ENCODE measurements around the gene DIP2C.
"Not testable (repeated sequence)": the region's sequence is repeated elsewhere in the genome, so short reads cannot be mapped to it uniquely, and the experiment has no call there.

Gene DIP2C

GRCh38 chr10:693506-693905 is 4.0 kb upstream of the DIP2C start:
- DNase-seq (ENCODE audit: low spot score), result peak; percentile 40

DNA sequence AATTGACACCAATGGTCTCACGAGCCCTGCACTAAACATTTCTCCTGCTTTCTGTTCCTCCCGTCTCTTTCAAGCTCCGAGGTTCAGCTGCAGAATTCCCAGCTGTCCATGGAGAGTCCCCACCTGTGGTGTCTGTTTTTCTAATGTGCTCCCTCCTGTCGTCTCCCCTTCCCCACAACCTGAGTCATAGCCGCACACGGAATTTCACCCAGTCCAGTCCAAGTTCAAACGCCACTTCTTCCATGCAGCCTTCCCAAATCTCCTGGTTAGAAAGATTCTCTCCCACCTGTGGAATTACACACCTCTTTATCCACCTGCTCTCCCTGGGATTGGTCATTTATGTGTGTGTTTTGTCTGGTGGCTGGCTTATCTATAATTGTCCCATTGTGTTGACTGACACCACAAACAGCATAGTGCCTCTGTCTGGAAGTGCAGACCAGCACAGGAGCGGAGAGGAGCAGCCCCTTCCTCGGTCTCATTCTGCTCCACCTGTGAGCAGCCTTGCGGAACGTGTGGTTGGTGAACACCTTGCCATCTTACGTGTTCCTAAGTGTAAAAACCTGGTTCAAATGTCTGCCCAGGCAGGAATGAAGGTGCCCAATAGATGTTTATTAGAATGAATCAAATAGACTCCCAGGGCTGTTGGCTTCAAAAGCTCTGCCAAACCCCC is 3.3 kb upstream of the DIP2C start:
- no peak for DNase-seq (ENCODE audit: low spot score)

DNA sequence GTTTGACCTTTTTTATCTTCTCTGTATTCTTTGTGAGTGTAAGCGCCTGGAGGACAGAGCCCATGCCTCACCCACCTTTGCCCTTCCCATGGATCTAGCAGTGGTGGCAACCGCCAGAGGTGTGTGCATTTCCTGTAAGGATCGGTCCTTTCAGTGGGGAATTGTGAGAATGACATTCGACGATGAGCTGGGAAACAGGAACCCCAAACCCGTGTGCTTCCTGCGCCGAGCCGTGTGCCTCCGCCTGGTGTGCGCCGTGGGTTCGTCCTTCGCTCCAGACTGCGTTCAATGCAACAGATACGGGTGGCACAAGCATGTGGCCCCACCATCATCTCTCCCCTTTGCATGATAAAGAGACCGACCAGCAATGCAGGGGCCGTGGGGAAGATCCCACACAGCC is 1.7 kb upstream of the DIP2C start:
- DNase-seq (ENCODE audit: low spot score), result no peak

GRCh38 chr10:690372-691161 is 1.1 kb upstream of the DIP2C start:
- peak; percentile 35 for DNase-seq (ENCODE audit: low spot score)

- no peak for DNase-seq (ENCODE audit: low spot score)
These were observed 382 bp downstream of the DIP2C start for GRCh38 chr10:689121-689451.

DNA sequence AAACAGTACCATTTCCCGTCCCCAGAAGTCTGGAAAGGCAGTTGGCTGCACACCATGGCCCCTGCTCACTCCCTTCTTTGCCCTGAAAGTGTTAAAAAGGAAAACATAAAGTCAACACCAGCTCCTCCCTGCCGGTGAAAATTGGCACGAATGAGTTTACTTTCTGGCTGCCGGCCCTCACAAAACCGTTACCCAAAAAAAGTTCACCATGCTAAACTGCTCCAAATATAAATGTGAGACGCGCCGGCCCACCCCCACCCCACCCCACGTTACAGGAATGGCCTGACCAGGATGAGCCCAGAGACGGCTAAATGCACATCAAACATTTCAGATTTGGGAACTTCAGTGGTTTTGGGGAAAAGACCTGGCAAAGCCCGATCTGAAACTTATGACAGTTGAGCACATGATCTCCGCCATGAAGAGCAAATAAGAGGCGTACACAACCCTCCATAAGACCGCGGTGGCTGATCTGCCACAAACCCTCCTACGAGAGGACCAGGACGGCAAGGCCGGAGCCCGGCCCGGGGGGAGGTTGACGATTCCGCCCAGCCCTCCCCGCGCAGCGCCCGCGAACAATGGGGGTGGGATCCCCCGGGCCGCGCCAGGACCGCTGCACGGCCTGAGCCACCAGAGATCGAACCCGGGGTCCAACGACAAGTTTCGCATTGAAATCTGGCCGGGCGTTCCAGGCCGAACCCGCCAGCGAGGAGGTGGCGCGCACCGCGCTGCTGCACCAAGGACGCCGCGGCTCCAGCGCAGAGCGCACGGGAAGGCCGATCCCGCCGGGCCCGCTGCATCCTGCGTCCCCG is 952 bp downstream of the DIP2C start:
- DNase-seq (ENCODE audit: low spot score), result peak; percentile 50

DNA sequence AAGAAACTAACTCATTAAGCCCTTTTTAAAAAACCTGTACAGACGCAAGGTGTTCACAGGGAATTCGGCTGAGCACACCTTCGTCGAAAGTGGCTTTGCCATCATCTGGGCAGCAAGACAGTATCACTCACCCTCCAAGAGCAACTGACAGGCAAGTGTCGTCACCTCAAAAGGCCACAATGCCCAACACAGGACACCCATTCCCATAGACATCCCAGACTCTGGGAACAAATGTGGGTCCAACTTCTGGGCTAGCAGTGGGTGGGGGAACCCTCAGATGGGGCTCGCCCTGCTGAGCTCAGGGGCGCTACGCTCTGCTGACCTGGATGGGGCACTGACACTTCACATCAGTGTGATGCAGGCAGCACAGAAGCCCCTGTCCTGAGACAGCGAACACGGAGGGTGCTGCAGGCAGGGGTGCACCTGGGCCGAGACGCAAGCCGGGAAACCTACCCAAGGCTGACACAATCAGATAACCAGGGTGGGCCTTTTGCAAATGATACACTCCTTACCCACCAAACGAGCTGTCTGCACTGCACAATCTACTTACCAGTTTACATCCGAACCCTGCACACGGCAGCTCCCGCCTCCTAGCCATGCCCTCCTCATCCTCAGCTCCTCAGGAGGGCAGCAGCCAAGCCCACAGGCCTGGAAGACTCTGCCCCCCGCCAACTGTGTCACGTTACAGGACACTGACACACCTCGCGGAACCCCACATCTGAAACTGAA is 1.7 kb downstream of the DIP2C start:
- no peak for DNase-seq (ENCODE audit: low spot score)

GRCh38 chr10:686155-686931 is 3.1 kb downstream of the DIP2C start:
- DNase-seq (ENCODE audit: low spot score), result no peak

- DNase-seq (ENCODE audit: low spot score), result no peak
These were observed 3.9 kb downstream of the DIP2C start for GRCh38 chr10:685613-686012.

DNA sequence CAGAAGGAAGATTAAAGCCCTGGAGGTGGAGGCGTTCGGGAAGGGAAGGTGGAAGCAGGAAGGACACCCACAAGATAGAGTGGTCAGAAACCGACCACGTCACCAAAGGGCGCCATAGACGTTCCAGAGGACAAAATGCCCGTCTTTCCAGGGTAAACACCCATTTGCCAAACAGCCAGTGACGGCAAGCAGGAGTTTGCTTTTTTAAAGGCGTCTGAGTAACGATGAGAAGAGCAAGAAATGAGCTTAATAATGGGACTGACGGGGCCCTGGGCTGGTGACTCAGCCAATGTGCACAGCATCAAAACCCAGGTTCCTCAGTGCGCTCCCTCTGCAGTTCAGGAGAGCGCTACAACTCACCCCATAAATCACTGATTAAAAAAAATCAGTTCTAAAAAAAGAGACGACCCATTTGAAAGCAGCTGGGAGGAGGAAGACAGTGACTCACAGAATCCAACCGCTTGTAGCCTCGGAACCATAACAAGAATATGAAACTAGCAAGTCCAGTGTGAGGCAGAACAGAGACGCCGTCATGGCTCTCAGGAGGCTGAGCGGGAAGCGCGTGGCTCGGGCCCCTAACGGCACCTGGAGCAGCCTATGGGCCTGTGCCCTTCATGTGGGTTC is 5.9 kb downstream of the DIP2C start:
- peak; percentile 86 for DNase-seq (ENCODE audit: low spot score)

DNA sequence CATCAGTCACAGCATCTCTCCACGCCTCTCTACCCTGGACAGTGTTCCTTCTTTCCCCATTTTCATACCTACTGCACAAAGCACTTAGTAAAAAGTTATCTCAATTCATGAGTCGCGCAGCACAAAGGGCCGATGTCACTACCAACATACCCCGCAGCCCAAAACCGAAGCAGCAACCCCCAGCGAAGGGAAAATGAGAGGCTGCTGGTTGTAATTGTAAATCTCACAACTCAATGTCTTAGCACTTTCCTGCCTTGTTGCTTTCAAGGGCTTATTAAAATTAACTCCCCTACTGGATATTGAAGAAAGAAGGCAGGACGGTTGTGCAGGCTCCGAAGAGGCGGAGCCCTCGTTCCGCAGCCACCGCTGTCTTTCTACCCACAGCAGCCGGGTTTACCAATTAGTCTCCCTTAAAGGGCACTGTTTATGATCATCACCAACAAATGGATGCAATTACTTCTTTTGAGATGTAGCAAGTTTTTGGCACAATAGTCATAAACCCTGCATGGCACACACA is 6.5 kb downstream of the DIP2C start:
- peak; percentile 70 for DNase-seq (ENCODE audit: low spot score)

DNA sequence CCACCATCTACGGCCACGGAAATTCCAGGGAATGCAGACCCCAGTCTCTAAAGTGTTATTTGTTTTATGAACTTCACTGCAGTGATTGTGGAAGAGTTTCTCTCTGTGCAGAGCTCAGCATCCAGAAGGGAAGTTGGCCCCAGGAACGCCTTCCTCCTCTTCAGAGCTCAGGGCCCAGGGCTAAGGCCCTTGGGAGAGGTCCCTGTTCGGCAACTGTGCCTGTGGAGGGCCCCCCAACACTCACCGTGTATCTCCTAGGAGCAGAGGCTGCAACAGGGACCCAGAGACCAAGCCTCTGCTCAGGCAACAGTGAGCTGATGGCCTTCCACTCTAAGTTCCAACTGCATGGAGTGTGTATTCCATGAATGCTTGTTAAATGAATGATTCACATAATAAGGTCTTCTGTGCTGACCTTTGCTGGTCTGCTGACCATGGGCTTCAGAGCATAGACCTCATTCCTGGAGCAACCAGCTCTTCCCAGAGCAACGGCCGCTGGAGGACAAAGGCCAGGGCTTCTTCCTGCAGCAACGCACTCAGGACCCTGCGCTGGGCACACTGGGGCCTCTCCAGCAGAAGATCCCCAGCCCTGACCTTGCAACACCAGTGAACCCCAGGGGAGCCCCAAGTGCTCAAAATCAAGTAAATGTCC is 7.7 kb downstream of the DIP2C start:
- DNase-seq (ENCODE audit: low spot score), result no peak

GRCh38 chr10:680745-681144 is 8.7 kb downstream of the DIP2C start:
- DNase-seq (ENCODE audit: low spot score), result no peak

GRCh38 chr10:680146-680545 is 9.3 kb downstream of the DIP2C start:
- DNase-seq (ENCODE audit: low spot score), result no peak

DNA sequence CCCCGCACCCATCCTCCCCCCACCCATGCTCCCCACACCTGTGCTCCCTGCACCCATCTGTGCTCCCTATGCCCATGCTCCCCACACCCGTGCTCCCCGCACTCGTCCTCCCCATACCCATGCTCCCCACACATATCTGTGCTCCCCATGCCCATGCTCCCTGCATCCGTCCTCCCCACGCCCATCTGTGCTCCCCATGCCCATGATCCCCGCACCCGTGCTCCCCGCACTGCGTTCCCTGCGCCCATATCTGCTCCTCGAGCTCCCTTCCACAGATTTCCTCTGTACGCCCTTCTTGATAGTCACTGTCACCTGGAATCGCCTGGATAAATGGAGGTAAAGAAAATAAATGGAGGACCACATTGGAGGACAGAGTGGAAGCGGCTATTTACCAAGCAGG is 9.9 kb downstream of the DIP2C start:
- no peak for DNase-seq (ENCODE audit: low spot score)

DNA sequence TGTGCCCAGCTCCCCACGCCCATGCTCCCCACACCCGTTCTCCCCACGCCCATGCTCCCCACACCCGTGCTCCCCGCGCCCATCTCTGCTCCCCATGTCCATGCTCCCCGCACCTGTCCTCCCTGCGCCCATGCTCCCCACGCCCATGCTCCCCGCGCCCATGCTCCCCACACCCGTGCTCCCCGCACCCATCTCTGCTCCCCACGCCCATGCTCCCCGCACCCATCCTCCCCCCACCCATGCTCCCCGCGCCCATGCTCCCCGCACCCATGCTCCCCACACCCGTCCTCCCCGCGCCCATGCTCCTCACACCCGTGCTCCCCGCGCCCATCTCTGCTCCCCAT is 10.8 kb downstream of the DIP2C start:
- not testable (repeated sequence) for DNase-seq (ENCODE audit: low spot score)

DNA sequence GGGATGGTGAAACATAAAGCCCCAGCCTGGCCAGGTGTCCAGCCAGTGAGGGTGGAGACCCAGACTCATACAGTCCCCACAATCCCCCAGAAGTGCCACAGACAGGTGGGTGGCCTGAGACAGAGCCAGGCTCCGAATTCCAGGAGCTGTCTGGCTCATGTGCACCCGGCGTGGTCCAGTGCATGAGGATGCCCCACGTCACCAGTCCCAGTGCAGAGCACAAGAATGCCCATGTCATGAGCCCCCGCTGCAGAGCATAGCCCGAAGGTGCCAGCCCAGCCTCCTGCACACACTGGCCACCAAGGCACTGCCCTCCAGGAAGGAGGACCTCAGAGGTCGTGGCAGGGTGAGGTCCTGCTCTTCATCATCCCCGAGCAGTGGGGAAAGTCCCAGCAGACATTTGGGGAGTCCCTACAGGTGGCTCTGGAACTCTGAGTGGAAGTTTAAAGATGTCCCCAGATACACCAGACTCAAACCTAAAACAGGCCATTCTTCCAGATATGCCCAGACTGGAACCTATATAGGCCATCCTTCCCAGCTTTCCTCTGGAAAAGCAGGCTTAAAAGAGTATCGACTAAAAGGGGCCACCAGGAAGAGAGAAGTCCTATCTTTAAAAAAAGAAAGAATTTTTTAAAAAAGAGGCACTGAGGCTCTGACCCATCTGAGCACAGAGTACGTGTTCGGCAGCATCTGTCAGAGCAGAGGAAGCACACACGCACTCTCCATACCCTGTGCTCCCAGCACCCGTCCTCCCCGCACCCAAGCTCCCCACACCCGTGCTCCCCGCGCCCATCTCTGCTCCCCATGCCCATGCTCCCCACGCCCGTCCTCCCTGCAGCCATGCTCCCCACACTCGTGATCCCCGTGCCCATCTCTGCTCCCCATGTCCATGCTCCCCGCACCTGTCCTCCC is 11.5 kb downstream of the DIP2C start:
- DNase-seq (ENCODE audit: low spot score), result no peak

GRCh38 chr10:677038-677437 is 12.4 kb downstream of the DIP2C start:
- DNase-seq (ENCODE audit: low spot score), result no peak

GRCh38 chr10:676178-676577 is 13.3 kb downstream of the DIP2C start:
- no peak for DNase-seq (ENCODE audit: low spot score)

Data from AG20443 (cell line).